Daoy (cell line): ENCODE results near the gene ATP11A. TPM values are rescaled to one million over a fixed set of nuclear protein-coding genes. Genes with fewer than 3 reads are reported as not detected.
"Not testable (repeated sequence)": the region's sequence is repeated elsewhere in the genome, so short reads cannot be mapped to it uniquely, and the experiment has no call there.

Experiments
- DNase-seq: peaks from one replicate; pipeline ENCODE4 v3.0.0-alpha.2; 2015; ENCODE audit warnings: low read depth
- total RNA-seq: library from RNA; depleted of rRNA; stranded (reverse); fragments of >200 nt; shearing (Covaris generic); gene quantifications from 2 replicates; pipeline ENCODE4 v1.2.3, GENCODE V29; 2014

The ATP11A gene
- total RNA-seq, 1 experiment from 2014 or later = 2.0 TPM

- no peak for DNase-seq
Measured at GRCh38 chr13:112877976-112878955, 188.4 kb downstream of the ATP11A start.

- DNase-seq = no peak
Measured at GRCh38 chr13:112879283-112879833, 189.5 kb downstream of the ATP11A start.

- DNase-seq = no peak
Measured at GRCh38 chr13:112880221-112880641, 190.4 kb downstream of the ATP11A start.

- no peak for DNase-seq
Measured at GRCh38 chr13:112880976-112881540, 191.2 kb downstream of the ATP11A start.

- no peak for DNase-seq
Measured at GRCh38 chr13:112881656-112882554, 192.1 kb downstream of the ATP11A start.

GRCh38 chr13:112882555-112883024, 192.8 kb downstream of the ATP11A start:
- no peak for DNase-seq

GRCh38 chr13:112883241-112883945, 193.6 kb downstream of the ATP11A start:
- no peak for DNase-seq

GRCh38 chr13:112884700-112885099, 194.9 kb downstream of the ATP11A start:
- DNase-seq = not testable (repeated sequence)

GRCh38 chr13:112885242-112885781, 195.5 kb downstream of the ATP11A start:
- no peak for DNase-seq

- DNase-seq = peak; percentile 82
Measured at GRCh38 chr13:112885782-112886268, 196.0 kb downstream of the ATP11A start.

GRCh38 chr13:112887151-112887550, 197.3 kb downstream of the ATP11A start:
- no peak for DNase-seq

GRCh38 chr13:112887557-112887991, 197.7 kb downstream of the ATP11A start:
- DNase-seq = no peak

GRCh38 chr13:112888238-112889111, 198.6 kb downstream of the ATP11A start:
- no peak for DNase-seq

GRCh38 chr13:112889351-112890290, 199.8 kb downstream of the ATP11A start:
- DNase-seq = no peak

GRCh38 chr13:112890316-112891145, 200.7 kb downstream of the ATP11A start:
- DNase-seq = no peak

GRCh38 chr13:112891477-112892401, 201.9 kb downstream of the ATP11A start:
- no peak for DNase-seq
